Dermis microvascular lymphatic vessel endothelial cell (primary cell): ENCODE data around the gene PLS1. TPM values are rescaled to one million over a fixed set of nuclear protein-coding genes. Genes with fewer than 3 reads are reported as not detected.

Source experiments
- DNase-seq, 2 donors: peaks; one replicate each; pipeline versions ENCODE4 v3.0.0 to v3.0.0-alpha.2; 2010; ENCODE audit warnings: low read depth in 2 of 2
- total RNA-seq: library from RNA; depleted of rRNA; stranded (reverse); fragments of >200 nt; gene quantifications from 2 replicates; pipeline ENCODE4 v1.2.1, GENCODE V29; 2014

Gene PLS1
- total RNA-seq, 1 donor from 2014 or later = 1.2 TPM

- no peak for DNase-seq
Measured at GRCh38 chr3:142638291-142638690, 42.1 kb downstream of the PLS1 start.

- DNase-seq = no peak
Measured at GRCh38 chr3:142641504-142641903, 45.3 kb downstream of the PLS1 start.

GRCh38 chr3:142642956-142643355 lies 46.8 kb downstream of the PLS1 start:
- DNase-seq = no peak

GRCh38 chr3:142644502-142644901 lies 48.3 kb downstream of the PLS1 start:
- no peak for DNase-seq

- peak in 1 of 2 donors; percentile 57 for DNase-seq
Measured at GRCh38 chr3:142645236-142645793, 49.1 kb downstream of the PLS1 start.

GRCh38 chr3:142646020-142646785 lies 50.0 kb downstream of the PLS1 start:
- DNase-seq = no peak

- DNase-seq = no peak
Measured at GRCh38 chr3:142647856-142648255, 51.7 kb downstream of the PLS1 start.

GRCh38 chr3:142648950-142649349 lies 52.8 kb downstream of the PLS1 start:
- DNase-seq = no peak

- DNase-seq = no peak
Measured at GRCh38 chr3:142650001-142650693, 54.0 kb downstream of the PLS1 start.

- no peak for DNase-seq
Measured at GRCh38 chr3:142651711-142652110, 55.5 kb downstream of the PLS1 start.

- no peak for DNase-seq
Measured at GRCh38 chr3:142652826-142653292, 56.7 kb downstream of the PLS1 start.

GRCh38 chr3:142656575-142656974 lies 60.4 kb downstream of the PLS1 start:
- DNase-seq = no peak

- DNase-seq = no peak
Measured at GRCh38 chr3:142657033-142657432, 60.8 kb downstream of the PLS1 start.

- no peak for DNase-seq
Measured at GRCh38 chr3:142660383-142660782, 64.2 kb downstream of the PLS1 start.

- DNase-seq = no peak
Measured at GRCh38 chr3:142660893-142661292, 64.7 kb downstream of the PLS1 start.

GRCh38 chr3:142663865-142664264 lies 67.7 kb downstream of the PLS1 start:
- no peak for DNase-seq

- DNase-seq = no peak
Measured at GRCh38 chr3:142664311-142664710, 68.1 kb downstream of the PLS1 start.

GRCh38 chr3:142664819-142665218 lies 68.6 kb downstream of the PLS1 start:
- no peak for DNase-seq

GRCh38 chr3:142670120-142670519 lies 73.9 kb downstream of the PLS1 start:
- no peak for DNase-seq

GRCh38 chr3:142676151-142676550 lies 80.0 kb downstream of the PLS1 start:
- no peak for DNase-seq

GRCh38 chr3:142680710-142681109 lies 84.5 kb downstream of the PLS1 start:
- DNase-seq = peak in 1 of 2 donors; percentile 0

GRCh38 chr3:142690613-142691012 lies 94.4 kb downstream of the PLS1 start:
- no peak for DNase-seq

GRCh38 chr3:142691527-142691926 lies 95.3 kb downstream of the PLS1 start:
- no peak for DNase-seq
